HG02943 (cell line): Measurements from ENCODE around the gene GAB2.

ENCODE experiments used
- ATAC-seq: cut with Tn5 transposase; IDR thresholded peaks from one replicate; pipeline ENCODE4 v1.9.1; 2021; ENCODE audit warnings: mild to moderate bottlenecking, low read depth, moderate library complexity; ENCODE audit not compliant: unreplicated experiment

Gene GAB2

DNA sequence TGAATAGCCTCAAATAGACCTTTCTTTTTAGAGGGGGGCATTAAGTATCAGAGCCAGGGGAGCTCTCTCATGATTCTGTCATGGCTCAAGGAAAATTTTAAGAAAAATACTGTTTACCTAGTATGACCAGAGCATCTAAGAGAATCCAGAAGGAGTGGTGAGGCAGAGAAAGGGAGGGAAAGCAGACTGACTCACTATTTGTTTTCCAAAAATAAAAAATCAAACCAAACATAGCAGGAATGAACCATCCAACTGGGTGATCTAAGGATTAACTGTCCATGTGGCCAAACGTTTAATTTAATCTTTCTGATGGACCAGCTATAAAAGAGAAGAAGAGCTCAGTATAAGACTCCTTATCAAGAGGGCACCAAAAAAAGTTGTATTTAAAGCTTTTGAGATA, 70.8 kb downstream of the GAB2 start:
- no peak for ATAC-seq

DNA sequence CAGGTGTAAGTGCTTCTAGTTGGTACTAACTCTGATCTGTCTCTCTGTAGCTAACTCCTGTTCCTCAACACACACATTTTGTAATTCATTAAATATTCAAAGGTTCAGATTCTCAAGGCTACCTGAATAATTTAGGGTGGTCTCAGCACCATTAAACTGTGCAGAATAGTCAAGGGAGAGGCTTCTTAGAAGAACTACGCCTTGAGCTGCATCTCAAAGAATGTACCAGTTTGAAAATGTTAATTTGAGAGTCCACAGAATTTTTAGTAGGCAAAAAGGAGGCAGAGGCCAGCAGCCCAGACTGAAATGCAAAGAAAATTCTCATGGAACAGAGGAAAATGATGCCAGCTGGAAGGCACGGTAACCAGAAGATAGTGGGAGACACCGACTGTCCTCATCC, 72.2 kb downstream of the GAB2 start:
- no peak for ATAC-seq

DNA sequence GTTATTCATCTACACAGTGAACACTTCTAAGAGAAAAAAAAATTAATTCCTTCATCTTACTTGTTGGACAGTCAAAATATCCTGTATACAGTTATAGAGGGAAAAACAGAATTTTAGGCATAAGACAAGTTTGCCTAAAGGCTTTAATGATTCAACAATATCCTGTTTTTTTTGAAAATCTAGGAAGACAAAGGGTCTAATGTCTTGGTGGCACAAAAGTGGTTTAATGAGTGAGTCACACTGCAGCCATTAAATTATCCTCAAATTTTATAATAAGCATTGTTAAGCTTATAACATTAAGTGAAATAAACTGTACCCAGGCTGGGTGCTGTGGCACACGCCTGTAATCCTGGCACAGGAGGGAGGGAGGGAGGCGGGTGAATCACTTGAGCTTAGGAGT, 72.9 kb downstream of the GAB2 start:
- ATAC-seq, result no peak

DNA sequence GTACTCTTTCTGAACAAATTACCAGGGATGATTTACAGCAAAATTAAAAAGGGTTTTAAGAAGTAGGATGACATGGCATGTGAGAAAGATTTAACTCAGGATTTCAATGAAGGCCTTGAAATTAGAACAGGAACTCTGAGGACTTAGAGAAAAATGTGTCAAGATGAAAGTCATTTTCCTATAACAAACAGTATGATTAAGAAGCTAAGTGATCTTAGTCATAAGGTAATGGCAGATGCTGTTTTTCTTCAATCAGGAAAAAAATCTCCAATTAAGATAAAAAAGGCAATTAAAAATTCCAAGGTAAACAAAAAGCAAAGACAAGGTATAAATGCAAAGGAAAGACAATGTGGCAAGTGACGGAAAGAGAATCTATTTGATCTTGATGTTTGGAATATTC, 73.5 kb downstream of the GAB2 start:
- no peak for ATAC-seq

DNA sequence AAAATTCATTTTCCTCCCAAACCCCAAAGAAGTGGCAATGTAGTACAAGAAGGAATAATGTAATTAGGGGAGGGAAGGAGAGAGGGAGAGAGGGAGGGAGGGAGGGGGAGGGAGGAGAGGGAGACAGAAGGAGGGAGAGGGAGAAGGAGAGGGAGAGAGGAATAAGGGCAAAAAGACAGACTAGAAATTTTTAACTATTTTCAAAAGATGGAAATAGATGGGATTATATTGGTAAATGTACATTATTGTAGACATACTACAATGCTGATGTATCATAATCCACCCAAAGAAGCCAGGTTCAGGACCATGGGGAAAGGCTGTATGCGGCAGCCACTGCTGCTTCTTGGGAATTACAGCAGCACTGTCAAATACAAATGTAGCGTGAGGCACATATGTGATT, 74.3 kb downstream of the GAB2 start:
- ATAC-seq, result no peak

DNA sequence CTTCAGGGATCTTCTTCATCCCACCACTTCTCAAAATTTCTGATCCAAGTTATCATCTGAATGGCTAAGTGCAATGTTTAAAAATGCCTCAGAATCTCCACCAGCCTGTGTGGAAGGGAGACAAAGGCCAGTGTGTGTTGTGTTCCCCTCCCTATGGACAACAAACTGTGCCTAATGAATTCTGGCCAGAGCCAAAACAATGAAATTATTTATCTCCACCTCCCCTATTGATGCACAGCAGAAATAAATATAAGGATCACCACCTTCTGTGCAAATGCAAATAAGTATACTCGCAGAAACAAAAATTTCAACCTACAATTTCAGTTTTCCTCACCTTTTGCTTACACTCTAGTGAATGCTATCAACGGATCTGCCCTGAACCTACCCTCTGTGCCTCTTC, 75.8 kb downstream of the GAB2 start:
- ATAC-seq, result no peak

DNA sequence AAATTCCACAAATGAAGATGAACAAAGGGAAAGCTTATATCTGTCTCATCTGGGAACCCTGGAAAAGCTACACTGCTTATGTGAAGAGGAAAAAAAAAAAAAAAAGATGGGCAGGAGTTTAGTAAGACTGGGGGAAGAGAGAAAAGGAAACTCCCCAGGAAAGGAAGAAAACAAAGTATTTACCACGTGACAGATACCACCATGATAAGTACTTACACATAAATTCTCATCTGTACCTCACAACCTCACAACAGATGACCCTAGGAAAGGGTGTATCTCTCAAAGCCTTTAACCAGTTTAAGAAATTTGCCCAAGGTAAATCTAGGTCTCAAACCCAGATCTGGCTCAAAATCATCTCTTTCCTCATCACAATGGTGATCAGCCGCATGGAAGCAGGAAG, 77.1 kb downstream of the GAB2 start:
- no peak for ATAC-seq

DNA sequence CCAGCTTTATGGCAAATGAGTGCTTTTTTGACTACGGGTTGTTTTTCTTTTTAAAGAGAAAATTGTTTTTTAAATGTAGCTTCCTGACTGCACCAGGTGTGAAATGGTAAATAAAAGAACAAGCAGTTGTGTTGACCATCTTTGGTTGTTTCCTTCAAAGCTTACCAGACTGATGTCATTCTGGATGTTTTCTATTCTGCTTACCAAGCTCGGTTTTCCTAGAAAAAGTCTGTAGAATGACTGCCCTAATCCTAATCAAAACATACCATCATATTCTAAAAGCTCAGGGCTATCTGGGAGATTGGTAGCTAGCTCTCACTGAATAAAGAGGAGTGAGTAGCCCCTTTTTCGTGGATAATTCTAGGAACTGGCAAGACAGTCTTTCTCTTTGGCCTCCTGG, 77.7 kb downstream of the GAB2 start:
- no peak for ATAC-seq

DNA sequence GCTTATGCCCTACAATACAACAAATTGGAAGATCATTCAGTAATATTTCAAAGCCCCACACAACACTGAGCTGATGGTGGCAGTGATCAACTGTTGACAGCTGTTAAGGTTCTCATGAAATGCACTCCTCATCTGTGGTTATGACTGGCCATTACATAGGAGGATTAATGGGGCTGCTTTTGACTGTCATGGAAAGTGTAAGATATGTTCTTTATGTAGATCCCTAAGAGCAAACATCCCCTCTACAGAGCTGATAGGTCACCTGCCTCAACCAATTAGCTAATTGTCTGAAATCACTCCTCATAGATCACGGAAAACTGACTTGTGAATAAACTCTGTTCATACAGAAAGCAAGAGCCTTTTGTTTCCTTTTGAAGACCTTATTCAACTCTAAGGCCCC, 78.1 kb downstream of the GAB2 start:
- no peak for ATAC-seq

DNA sequence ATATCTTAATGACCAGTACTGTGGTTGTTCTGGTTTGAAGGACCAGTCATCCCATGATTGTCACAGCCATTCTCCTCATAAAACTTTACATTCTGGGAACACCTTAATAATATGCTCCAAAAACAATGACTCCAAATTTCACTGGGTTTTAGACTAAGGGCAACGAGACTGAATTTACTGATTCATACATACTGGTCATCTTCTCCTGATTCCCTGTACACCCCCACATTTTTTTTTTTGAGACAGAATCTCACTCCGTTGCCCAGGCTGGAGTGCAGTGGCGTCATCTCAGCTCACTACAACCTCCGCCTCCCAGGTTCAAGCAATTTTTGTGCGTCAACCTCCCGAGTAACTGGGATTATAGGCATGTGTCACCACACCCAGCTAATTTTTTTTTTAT, 78.9 kb downstream of the GAB2 start:
- no peak for ATAC-seq

DNA sequence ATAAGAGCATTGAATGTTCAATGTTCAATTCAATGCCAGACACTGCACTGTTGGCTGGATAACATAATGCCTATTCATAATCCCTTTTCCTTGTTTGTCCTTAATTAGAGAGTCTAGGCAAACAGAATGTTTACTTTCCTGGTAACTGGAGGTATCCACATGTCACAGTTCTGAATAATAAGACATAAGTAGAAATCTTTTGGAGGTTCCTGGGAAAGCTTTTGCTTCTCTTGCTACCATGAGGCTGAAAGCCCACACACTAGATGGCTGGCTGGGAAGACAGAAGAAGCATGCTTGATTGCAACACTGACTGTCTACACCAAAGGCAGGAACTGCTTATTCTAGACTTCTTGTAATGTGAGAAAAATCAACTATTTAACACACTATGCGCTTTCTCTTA, 79.5 kb downstream of the GAB2 start:
- ATAC-seq, result no peak

DNA sequence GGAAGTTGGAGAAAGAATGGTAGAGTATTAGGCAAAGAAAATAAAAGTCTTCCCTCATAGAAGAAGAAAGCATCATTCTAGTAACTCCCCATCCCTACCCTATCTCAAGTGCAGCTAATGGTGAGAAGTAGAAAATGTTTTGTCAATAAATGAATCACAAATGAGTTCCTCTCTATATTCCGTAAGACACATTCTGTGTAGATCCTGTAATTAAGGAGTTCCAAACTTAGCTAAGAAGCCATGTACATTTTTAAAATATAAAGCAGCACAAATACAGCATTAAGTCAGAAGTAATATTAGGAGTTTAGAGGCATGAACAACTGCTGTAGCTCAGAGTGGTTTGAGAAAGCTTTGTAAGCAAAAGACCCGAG, 80.1 kb downstream of the GAB2 start:
- ATAC-seq, result no peak

DNA sequence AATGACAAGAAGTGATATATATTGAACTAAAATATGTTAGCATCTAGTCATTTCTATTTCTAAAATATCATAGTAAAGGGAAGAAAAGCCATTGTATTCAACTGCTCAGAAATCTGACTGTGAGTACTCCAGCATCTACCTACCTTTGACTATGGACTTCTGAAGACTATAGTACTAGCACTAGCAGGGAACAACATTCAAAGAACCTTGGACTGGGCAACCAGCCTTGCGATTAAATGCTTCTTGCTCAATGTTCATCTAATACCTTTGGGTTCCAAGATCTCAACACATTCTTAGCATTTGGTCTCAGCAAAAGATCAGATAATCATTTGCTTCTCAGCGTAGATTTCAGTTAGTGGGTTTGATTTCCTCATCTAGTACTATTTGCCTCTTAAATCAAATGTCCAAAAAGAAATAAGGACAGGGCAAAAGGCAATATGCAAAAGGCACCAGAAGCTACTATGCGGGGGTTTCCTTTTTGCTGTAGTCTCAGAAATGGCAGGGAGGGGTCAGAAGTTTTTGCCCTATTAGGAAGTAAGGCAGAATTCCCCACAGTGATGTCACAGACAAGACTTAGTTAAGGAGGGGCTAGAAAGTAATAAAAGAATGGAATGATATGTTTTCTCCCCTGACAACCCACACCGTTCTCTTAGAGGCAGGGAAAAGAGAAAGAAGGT, 80.6 kb downstream of the GAB2 start:
- no peak for ATAC-seq

DNA sequence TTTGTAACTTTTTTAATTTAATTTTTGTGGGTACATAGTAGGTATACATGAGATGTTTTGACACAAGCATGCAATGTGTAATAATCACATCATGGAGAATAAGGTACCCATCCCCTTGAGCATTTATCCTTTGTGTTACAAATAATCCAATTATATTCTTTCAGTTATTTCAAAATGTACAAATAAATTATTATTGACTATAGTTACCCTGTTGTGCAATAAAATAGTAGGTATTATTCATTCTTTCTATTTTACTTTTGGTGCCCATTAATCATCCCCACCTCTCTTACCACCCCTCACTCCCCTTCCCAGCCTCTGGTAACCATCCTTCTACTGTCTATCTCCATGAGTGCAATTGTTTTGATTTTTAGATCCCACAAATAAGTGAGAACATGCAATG, 83.5 kb downstream of the GAB2 start:
- no peak for ATAC-seq

DNA sequence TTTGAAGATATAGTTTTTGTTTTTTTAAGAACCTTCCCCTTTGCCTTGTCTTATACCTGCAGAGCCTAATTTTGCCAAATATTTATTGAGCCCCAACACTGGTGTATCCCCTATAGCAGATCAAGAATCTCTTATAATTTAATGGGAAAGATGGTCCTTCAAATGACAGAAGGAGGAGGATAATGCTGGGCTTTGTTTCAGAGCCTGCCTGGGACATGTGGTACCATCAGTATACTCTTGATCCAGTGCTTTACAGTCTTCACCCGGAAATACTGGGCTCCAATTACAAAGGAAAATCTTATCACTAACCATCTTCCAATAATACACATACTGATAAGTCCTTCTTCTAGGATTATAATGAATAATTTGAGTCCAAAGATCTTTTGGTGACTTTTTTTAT, 84.7 kb downstream of the GAB2 start:
- no peak for ATAC-seq

DNA sequence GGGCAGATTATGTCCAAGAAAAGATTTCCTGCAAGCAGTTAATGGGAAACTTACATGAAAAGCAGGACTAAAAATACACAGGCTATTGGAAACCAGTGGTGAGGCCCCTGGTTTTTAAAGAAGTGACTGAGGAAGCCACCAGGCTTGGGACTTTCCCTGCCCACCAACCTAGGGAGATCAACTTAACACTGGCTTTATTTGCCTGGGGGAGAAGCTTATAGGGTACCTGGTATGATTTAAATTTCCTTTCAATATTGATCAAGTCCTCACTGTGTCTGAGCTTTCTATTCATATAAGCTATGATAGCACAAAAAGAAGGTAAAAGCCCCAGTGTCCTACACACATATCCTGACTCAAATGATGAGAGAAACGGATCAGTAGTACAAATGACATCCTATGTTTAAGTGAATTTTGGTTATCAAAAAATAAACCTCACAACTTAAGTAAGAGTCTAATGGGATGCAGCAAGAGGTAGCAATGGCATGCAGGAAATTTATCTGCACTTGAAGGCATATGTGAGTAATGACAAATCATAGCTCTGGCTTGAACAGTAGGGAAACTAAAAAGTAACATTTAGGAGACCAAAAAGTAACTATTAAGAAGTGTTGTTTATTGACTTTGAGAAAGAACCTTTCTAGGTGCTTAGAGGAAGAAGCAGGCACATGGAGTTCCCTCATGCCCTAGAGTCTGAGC, 85.3 kb downstream of the GAB2 start:
- ATAC-seq, result no peak

DNA sequence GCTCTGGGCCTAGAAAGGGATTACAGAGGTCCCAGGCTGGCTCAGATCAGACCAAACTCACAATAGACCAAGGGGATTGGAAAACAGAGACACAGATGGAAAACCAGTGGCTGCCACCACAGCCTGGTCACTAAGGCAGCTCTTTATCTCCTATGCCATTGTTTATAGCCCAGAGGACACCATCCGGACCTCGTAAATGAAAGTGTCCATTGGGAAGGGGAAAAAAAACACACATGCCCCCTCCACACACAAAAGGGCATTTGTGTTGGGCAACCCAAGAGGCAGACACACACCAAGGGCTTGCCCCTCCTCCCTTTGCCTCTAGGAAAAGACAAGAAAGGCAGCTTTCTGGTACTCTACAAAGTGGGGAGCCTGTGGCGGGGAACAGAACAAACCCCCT, 85.9 kb downstream of the GAB2 start:
- no peak for ATAC-seq

DNA sequence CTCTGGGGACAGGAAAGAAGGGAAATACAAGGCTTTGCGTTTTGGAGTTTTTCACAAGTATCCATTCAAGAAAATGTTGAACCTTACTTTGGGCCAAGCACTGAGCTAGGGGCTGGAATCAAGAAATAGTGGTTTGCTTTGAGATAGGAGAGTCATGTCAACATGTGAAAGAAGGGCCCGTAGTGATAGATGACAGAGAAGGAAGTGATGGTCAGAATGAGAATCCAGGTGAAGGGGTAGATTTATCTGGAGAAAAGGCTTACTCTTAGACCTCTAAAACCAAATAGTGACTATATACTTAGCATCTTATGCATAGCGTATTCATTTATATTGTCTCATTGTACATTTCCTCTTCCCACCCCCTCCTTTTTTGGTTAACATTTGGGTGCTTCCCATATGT, 87.3 kb downstream of the GAB2 start:
- no peak for ATAC-seq

DNA sequence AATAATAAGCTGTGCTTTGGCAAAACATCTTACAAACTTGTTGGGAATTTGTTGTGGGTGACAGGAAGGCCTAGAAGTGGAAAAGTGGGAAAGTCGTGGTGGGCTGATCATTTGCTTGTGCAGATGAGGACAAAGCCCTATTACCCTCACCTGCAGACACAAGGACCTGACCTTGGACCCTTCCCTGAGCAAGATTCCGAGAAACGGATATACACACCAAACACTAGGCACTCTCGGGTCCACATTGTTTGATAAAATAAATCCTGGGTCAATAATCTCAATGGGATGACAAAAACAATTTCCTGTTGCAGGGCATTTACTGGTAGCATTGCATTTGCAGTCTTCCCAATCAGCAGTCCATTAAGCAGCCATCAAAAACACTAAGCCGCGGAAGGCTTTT, 89.7 kb downstream of the GAB2 start:
- no peak for ATAC-seq

DNA sequence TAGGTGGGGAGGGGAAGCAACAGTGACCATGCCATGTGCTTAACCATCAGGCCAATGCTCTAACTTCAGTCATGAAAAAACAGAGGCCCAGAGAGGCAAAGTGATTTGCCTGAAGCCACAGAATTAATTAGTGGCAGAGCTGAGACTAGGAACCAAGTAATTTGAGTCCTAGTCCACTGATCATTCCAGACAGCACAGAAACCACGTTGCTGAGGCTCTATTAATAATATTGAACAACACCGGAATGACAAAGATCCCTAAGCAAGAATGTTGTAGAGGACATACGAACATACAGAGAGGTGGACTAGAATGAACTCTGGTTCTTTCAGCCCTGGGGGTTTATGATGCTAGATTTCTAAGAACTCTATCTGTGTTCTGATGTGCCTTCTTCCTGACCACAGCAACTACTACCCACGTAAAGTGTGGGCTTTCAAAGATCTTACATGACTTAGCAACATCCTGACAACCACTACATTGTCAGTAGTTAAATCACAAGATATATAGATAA, 92.3 kb downstream of the GAB2 start:
- no peak for ATAC-seq

DNA sequence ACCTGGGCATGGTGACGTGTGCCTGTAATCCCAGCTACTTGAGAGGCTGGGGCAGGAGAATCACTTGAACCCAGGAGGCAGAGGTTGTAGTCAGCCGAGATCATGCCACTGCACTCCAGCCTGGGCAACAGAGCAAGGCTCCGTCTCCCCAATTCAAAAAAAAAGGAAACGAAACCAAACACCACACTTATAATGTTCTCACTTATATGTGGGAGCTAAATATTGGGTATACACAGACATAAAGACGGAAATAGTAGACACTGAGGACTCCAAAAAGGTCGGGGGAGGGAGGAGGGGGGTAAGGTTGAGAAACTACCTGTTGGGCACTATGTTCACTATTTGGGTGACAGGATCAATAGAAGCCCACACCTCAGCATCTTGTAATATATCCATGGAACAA, 94.3 kb downstream of the GAB2 start:
- no peak for ATAC-seq

DNA sequence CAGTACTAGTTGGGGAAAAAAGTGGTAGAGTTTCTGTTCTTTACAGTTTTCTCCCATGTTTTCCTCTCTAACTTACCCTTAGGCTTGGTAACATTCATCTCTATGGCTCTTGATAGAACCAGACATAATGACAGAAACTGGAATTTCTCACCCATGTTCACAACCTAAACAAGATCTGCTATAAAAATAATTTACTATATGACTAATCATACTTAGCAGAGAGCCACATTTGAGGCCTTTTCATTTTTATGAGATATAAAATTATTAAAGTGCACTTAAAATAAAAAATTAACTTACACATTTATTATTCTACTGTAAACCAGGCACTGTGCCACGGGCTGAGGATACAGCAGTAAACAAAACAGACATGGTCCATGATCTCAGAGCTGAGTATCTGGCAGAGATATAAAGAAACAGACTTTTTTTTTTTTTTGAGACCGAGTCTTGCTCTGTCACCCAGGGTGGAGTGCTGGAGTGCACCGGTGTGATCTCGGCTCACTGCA, 98.1 kb downstream of the GAB2 start:
- ATAC-seq, result no peak
